Panc1 (cell line): Measurements from ENCODE around the gene GNAI3.

Experiments
- TF ChIP-seq, protein P1 (sequence below), 2 experiments: IDR thresholded peaks; 2 replicates each; pipeline ENCODE4 v1.6.1; 2011 to 2012; ENCODE audit warnings: low read depth in 2 of 2, control low read depth in 1 of 2, low read length in 1 of 2, mild to moderate bottlenecking in 1 of 2, moderate library complexity in 1 of 2; ENCODE audit not compliant: insufficient read depth in 1 of 2
- TF ChIP-seq, protein P2 (sequence below): fragments of 450-650 bp; IDR thresholded peaks from 2 replicates; pipeline ENCODE4 v1.5.1; 2017; ENCODE audit warnings: mild to moderate bottlenecking

DNA sequence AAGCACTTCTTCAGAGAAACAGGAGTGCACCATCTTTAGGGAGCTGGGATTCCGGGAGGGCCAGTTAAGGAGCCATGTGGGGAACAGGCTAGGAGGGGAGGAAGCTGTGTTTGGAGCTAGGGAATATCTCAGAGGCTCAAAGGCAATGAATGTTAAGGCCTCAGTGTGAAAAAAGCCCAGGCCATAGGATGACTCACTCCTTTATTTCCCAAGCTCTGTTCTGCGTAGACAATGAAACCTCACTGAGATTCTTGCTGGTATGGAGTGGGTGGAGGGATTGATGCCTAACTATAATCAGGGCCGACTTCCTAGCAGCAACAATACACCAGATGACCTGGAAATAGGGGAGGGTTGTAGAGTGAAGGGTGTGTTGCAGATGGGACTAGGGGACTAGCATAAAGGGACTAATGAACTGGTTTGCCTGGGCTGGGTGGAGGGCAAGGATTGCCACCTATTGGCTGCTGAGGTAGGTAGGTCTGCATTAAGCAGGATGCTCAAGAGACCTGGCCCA lies 68.9 kb downstream of the GNAI3 start:
- TF ChIP-seq, protein P1, sequence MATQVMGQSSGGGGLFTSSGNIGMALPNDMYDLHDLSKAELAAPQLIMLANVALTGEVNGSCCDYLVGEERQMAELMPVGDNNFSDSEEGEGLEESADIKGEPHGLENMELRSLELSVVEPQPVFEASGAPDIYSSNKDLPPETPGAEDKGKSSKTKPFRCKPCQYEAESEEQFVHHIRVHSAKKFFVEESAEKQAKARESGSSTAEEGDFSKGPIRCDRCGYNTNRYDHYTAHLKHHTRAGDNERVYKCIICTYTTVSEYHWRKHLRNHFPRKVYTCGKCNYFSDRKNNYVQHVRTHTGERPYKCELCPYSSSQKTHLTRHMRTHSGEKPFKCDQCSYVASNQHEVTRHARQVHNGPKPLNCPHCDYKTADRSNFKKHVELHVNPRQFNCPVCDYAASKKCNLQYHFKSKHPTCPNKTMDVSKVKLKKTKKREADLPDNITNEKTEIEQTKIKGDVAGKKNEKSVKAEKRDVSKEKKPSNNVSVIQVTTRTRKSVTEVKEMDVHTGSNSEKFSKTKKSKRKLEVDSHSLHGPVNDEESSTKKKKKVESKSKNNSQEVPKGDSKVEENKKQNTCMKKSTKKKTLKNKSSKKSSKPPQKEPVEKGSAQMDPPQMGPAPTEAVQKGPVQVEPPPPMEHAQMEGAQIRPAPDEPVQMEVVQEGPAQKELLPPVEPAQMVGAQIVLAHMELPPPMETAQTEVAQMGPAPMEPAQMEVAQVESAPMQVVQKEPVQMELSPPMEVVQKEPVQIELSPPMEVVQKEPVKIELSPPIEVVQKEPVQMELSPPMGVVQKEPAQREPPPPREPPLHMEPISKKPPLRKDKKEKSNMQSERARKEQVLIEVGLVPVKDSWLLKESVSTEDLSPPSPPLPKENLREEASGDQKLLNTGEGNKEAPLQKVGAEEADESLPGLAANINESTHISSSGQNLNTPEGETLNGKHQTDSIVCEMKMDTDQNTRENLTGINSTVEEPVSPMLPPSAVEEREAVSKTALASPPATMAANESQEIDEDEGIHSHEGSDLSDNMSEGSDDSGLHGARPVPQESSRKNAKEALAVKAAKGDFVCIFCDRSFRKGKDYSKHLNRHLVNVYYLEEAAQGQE (IDR thresholded peaks at IDR 0.05; ENCODE audit: insufficient read depth in 1 of 2, low read depth in 2 of 2, low read length in 1 of 2), result no peak
- TF ChIP-seq, protein P2, sequence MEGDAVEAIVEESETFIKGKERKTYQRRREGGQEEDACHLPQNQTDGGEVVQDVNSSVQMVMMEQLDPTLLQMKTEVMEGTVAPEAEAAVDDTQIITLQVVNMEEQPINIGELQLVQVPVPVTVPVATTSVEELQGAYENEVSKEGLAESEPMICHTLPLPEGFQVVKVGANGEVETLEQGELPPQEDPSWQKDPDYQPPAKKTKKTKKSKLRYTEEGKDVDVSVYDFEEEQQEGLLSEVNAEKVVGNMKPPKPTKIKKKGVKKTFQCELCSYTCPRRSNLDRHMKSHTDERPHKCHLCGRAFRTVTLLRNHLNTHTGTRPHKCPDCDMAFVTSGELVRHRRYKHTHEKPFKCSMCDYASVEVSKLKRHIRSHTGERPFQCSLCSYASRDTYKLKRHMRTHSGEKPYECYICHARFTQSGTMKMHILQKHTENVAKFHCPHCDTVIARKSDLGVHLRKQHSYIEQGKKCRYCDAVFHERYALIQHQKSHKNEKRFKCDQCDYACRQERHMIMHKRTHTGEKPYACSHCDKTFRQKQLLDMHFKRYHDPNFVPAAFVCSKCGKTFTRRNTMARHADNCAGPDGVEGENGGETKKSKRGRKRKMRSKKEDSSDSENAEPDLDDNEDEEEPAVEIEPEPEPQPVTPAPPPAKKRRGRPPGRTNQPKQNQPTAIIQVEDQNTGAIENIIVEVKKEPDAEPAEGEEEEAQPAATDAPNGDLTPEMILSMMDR, result no peak
